Uterus (tissue), 2 donors: Measurements from ENCODE around the gene NOTUM.

ENCODE experiments used
- CTCF ChIP-seq, 4 experiments: fragments of 200-600 bp in 2 of 4; fragments of 450-650 bp in 2 of 4; sonication (generic) in 2 of 4; IDR thresholded peaks; one replicate each; pipeline ENCODE4 v1.5.1; 2016 to 2019; ENCODE audit warnings: antibody characterized with exemption in 4 of 4, mild to moderate bottlenecking in 2 of 4, moderate library complexity in 1 of 4
- POLR2A ChIP-seq, 2 donors: fragments of 450-650 bp; IDR thresholded peaks; one replicate each; pipeline ENCODE4 v1.6.1; 2016; ENCODE audit warnings: antibody characterized with exemption in 2 of 2, mild to moderate bottlenecking in 1 of 2, moderate library complexity in 1 of 2

- TF ChIP-seq CTCF (IDR thresholded peaks at IDR 0.05) (no peak), POLR2A (IDR thresholded peaks at IDR 0.05) (no peak)
Measured at GRCh38 chr17:81921537-81921862, 39.5 kb downstream of the NOTUM start.
